Measurements from ENCODE around the gene MTCH2. TPM values are rescaled to one million over a fixed set of nuclear protein-coding genes. Genes with fewer than 3 reads are reported as not detected.
A peak's percentile ranks its signal among the peaks of the same experiment; 100 is the strongest.

Gene MTCH2
- total RNA-seq, 4 donors from 2014 or later: 31.1 to 60.9 (median 51.2) TPM

DNA sequence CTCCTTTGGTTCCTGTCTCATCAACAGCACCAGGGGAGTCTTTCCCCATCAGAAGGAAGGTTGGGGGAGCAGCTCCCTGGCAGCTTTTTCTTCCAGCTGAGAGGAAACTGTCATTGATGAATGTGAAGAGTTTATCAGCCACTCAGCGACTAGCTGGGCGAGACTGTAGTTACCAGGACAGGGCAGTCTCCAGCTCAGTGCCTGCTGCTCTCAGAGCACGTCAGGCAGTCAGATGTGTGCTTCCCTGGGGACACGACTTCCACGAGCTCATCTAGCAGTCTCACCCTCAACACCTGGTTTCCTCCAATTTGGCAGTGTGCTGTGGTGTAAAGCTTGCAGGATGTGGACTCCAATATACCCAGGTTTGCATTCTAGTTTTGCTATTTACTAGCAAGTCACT lies 35.6 kb downstream of the MTCH2 start:
- Histone ChIP-seq H3K27me3 (no peaks in the 10 kb centered on the region), H3K9me3 (no peaks in the 10 kb centered on the region), H3K4me1 (peaks cover 20% of the 10 kb centered on the region), H3K36me3 (peaks cover 5% of the 10 kb centered on the region), H3K27ac (no peak overlapping the region), H3K4me3 (no peak overlapping the region)
- no peak for TF ChIP-seq EP300 (IDR thresholded peaks at IDR 0.05)
- no peak for TF ChIP-seq POLR2AphosphoS5 (IDR thresholded peaks at IDR 0.05)
- TF ChIP-seq CTCF (IDR thresholded peaks at IDR 0.05): no peak
- TF ChIP-seq POLR2A (IDR thresholded peaks at IDR 0.05): no peak
- 68% methylated on average over 5 of the region's 5 CpGs for WGBS
- DNase-seq (ENCODE audit: low spot score in 2 of 2): peak; percentile 40 to 54

DNA sequence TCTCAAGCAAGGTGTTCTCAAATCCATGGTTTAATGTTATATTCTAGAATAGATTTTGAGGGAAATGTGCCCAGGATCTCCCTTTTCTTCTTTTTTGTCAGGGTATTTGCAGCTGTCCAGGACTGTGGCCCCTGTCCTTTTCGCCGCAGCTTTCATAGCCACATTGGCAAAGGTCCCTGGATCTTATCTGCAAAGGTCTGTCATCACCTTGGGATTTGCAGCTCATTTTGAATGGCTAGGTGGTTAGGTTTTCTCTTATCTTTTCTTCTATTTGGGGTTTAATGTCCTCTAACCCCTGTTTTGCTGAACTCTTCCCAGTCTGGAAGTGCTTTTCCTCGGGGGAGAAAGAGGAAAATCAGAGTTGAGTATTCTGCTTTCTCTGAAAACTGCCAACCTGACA lies 36.4 kb downstream of the MTCH2 start:
- Histone ChIP-seq H3K27me3 (no peaks in the 10 kb centered on the region), H3K36me3 (peaks cover 5% of the 10 kb centered on the region), H3K4me3 (no peak overlapping the region), H3K4me1 (peaks cover 14% of the 10 kb centered on the region), H3K9me3 (no peaks in the 10 kb centered on the region), H3K27ac (no peak overlapping the region)
- TF ChIP-seq POLR2AphosphoS5 (IDR thresholded peaks at IDR 0.05) (no peak), EP300 (IDR thresholded peaks at IDR 0.05) (no peak), POLR2A (IDR thresholded peaks at IDR 0.05) (no peak), CTCF (IDR thresholded peaks at IDR 0.05) (no peak)
- DNase-seq (ENCODE audit: low spot score in 2 of 2): no peak
- WGBS: 86% methylated on average over 3 of the region's 3 CpGs

DNA sequence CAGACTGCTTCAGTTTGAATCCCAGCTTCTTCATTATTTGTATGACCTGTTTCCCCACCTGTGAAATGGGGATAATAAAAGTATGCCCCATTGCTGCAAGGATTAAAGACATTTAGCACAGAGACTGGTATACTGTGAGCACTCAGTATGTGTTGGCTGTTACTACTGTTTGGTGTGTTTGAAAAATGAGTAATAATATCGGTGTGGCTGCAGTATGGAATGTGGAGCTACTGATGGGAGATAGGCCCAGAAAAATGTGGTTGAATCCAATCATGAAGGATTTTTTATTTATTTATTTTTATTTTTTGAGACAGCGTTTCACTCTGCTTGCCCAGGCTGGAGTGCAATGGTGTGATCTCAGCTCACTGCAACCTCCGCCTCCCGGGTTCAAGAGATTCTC lies 39.1 kb downstream of the MTCH2 start:
- DNase-seq (ENCODE audit: low spot score in 2 of 2): no peak
- TF ChIP-seq CTCF (IDR thresholded peaks at IDR 0.05): no peak
- TF ChIP-seq POLR2AphosphoS5 (IDR thresholded peaks at IDR 0.05): no peak
- TF ChIP-seq EP300 (IDR thresholded peaks at IDR 0.05): no peak
- TF ChIP-seq POLR2A (IDR thresholded peaks at IDR 0.05): no peak
- Histone ChIP-seq H3K9me3 (no peaks in the 10 kb centered on the region), H3K27me3 (no peaks in the 10 kb centered on the region), H3K27ac (no peak overlapping the region), H3K36me3 (no peaks in the 10 kb centered on the region), H3K4me3 (no peak overlapping the region), H3K4me1 (peaks cover 8% of the 10 kb centered on the region)
- WGBS: 83% methylated on average over 4 of the region's 4 CpGs

DNA sequence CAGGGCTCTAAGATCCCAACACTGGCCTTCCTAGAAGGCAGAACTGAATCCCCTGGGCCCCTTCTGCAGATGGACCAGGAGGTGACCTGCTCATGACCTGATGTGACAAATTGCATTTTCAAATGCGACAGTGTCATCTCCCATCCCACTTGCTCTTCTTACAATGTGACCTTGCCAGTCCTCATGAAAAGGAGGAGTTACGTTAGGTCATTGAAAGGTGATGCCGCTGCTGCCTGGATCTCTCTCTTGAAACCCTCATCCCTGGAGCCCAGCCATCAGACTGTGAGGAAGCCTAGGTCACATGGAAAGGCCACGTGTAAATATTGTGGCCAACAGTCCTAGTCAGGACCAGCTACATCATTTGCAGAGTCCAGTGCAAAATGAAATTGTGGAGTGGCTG lies 42.5 kb downstream of the MTCH2 start:
- H3K36me3 ChIP-seq: no peaks in the 10 kb centered on the region
- H3K4me3 ChIP-seq: no peak overlapping the region
- WGBS: 72% methylated on average over 4 of the region's 4 CpGs
- peaks cover 3% of the 10 kb centered on the region for H3K27me3 ChIP-seq
- TF ChIP-seq POLR2A (IDR thresholded peaks at IDR 0.05) (no peak), EP300 (IDR thresholded peaks at IDR 0.05) (no peak), POLR2AphosphoS5 (IDR thresholded peaks at IDR 0.05) (no peak), CTCF (IDR thresholded peaks at IDR 0.05) (no peak)
- DNase-seq (ENCODE audit: low spot score in 2 of 2): no peak
- H3K9me3 ChIP-seq: no peaks in the 10 kb centered on the region
- no peak overlapping the region for H3K27ac ChIP-seq
- no peaks in the 10 kb centered on the region for H3K4me1 ChIP-seq

GRCh38 chr11:47595967-47596366 lies 46.4 kb downstream of the MTCH2 start:
- no peak overlapping the region for H3K4me3 ChIP-seq
- peaks cover 24% of the 10 kb centered on the region for H3K27me3 ChIP-seq
- no peak overlapping the region for H3K27ac ChIP-seq
- H3K9me3 ChIP-seq: no peaks in the 10 kb centered on the region
- peaks cover 14% of the 10 kb centered on the region for H3K4me1 ChIP-seq
- 100% methylated on average over 1 of the region's 1 CpG for WGBS
- DNase-seq (ENCODE audit: low spot score in 2 of 2): no peak
- TF ChIP-seq POLR2A (IDR thresholded peaks at IDR 0.05) (no peak), CTCF (IDR thresholded peaks at IDR 0.05) (no peak), EP300 (IDR thresholded peaks at IDR 0.05) (no peak), POLR2AphosphoS5 (IDR thresholded peaks at IDR 0.05) (no peak)
- no peaks in the 10 kb centered on the region for H3K36me3 ChIP-seq
